Trophoblast cell (in vitro differentiated cells and primary cell): ENCODE results near the gene TMEM185A.
"Not testable (repeated sequence)": the region's sequence is repeated elsewhere in the genome, so short reads cannot be mapped to it uniquely, and the experiment has no call there.

ENCODE experiments used
- DNase-seq, 2 donors: peaks; one replicate each; pipeline ENCODE4 v3.0.0-alpha.2; 2016
- H2AFZ ChIP-seq: 2 replicates; pipeline ENCODE4 v1.6.1; 2013; ENCODE audit warnings: low read length, moderate library complexity, mild to moderate bottlenecking; ENCODE audit not compliant: insufficient read depth, poor library complexity
- H2AK5ac ChIP-seq: 2 replicates; pipeline ENCODE4 v1.6.1; 2013; ENCODE audit warnings: mild to moderate bottlenecking, low read length
- H2BK120ac ChIP-seq: 2 replicates; pipeline ENCODE4 v1.6.1; 2013; ENCODE audit warnings: low read length, mild to moderate bottlenecking, moderate library complexity; ENCODE audit not compliant: insufficient read depth, poor library complexity
- H2BK12ac ChIP-seq: 2 replicates; pipeline ENCODE4 v1.6.1; 2013; ENCODE audit warnings: mild to moderate bottlenecking, low read length, moderate library complexity
- H2BK5ac ChIP-seq: 2 replicates; pipeline ENCODE4 v1.6.1; 2013; ENCODE audit warnings: low read length, low read depth, moderate library complexity, mild to moderate bottlenecking; ENCODE audit not compliant: poor library complexity
- H3K14ac ChIP-seq: 2 replicates; pipeline ENCODE4 v1.6.1; 2013; ENCODE audit warnings: mild to moderate bottlenecking, low read length
- H3K18ac ChIP-seq: 2 replicates; pipeline ENCODE4 v1.6.1; 2013; ENCODE audit warnings: mild to moderate bottlenecking, low read length
- H3K23ac ChIP-seq: 2 replicates; pipeline ENCODE4 v1.6.1; 2013; ENCODE audit warnings: low read length
- H3K27ac ChIP-seq: 2 replicates; pipeline ENCODE4 v1.5.1; 2013; ENCODE audit warnings: low read depth, mild to moderate bottlenecking, inconsistent platforms, low read length, moderate library complexity
- H3K27me3 ChIP-seq: 2 replicates; pipeline ENCODE4 v1.6.1; 2013; ENCODE audit warnings: inconsistent platforms, mild to moderate bottlenecking, low read length, moderate library complexity; ENCODE audit not compliant: insufficient read depth
- H3K36me3 ChIP-seq, 2 experiments: 1 replicate in 1 of 2; 2 replicates in 1 of 2; pipeline ENCODE4 v1.6.1; 2013; ENCODE audit warnings: low read length in 2 of 2, mild to moderate bottlenecking in 2 of 2, moderate library complexity in 1 of 2; ENCODE audit not compliant: insufficient read depth in 2 of 2, control insufficient read depth in 1 of 2
- H3K4ac ChIP-seq: 2 replicates; pipeline ENCODE4 v1.6.1; 2013; ENCODE audit warnings: low read depth, mild to moderate bottlenecking, low read length, moderate library complexity
- H3K4me1 ChIP-seq, 2 experiments: 1 replicate in 1 of 2; 2 replicates in 1 of 2; pipeline ENCODE4 v1.6.1; 2013; ENCODE audit warnings: low read length in 2 of 2, mild to moderate bottlenecking in 2 of 2, moderate library complexity in 1 of 2; ENCODE audit not compliant: insufficient read depth in 2 of 2, control insufficient read depth in 1 of 2
- H3K4me2 ChIP-seq: 2 replicates; pipeline ENCODE4 v1.6.1; 2013; ENCODE audit warnings: inconsistent platforms, mild to moderate bottlenecking, low read length, moderate library complexity
- H3K4me3 ChIP-seq: 2 replicates; pipeline ENCODE4 v1.5.1; 2013; ENCODE audit warnings: mild to moderate bottlenecking, low read depth, low read length, inconsistent platforms
- H3K79me1 ChIP-seq: one replicate; pipeline ENCODE4 v1.6.1; 2013; ENCODE audit warnings: low read length
- H3K79me2 ChIP-seq: 2 replicates; pipeline ENCODE4 v1.6.1; 2013; ENCODE audit warnings: low read length, mild to moderate bottlenecking; ENCODE audit not compliant: control insufficient read depth, insufficient read depth, poor library complexity
- H3K9ac ChIP-seq: 2 replicates; pipeline ENCODE4 v1.6.1; 2013; ENCODE audit warnings: mild to moderate bottlenecking, low read length
- H3K9me3 ChIP-seq: 2 replicates; pipeline ENCODE4 v1.6.1; 2013; ENCODE audit warnings: low read depth, mild to moderate bottlenecking, control low read depth, inconsistent platforms, low read length; ENCODE audit not compliant: insufficient read depth
- H4K12ac ChIP-seq: 2 replicates; pipeline ENCODE4 v1.6.1; 2013; ENCODE audit warnings: low read depth, mild to moderate bottlenecking, low read length, moderate library complexity
- H4K8ac ChIP-seq: 2 replicates; pipeline ENCODE4 v1.6.1; 2013; ENCODE audit warnings: low read depth, mild to moderate bottlenecking, low read length, moderate library complexity
- H4K91ac ChIP-seq: one replicate; pipeline ENCODE4 v1.6.1; 2013; ENCODE audit warnings: low read depth, mild to moderate bottlenecking, low read length, moderate library complexity
- WGBS: extraction: QIAGEN DNeasy Blood & Tissue Kit; methylation state at CpG from one replicate; pipeline ENCODE4 v1.1.7; 2013; ENCODE audit warnings: missing lambda C conversion rate; ENCODE audit not compliant: insufficient read length, insufficient coverage; ENCODE audit errors: extremely low coverage; 5-methylcytosine and 5-hydroxymethylcytosine counted together

Gene TMEM185A

GRCh38 chrX:149550454-149550853 is 81.1 kb downstream of the TMEM185A start:
- not testable (repeated sequence) for H4K12ac ChIP-seq, H2BK5ac ChIP-seq, H3K79me2 ChIP-seq, H2AFZ ChIP-seq, H3K14ac ChIP-seq, H3K9me3 ChIP-seq, H3K27ac ChIP-seq, H3K4ac ChIP-seq, H3K4me1 ChIP-seq, H4K91ac ChIP-seq, H2AK5ac ChIP-seq, DNase-seq, H3K23ac ChIP-seq, H3K36me3 ChIP-seq, H2BK120ac ChIP-seq, H2BK12ac ChIP-seq, H3K79me1 ChIP-seq, H3K27me3 ChIP-seq, H4K8ac ChIP-seq, H3K4me3 ChIP-seq, H3K18ac ChIP-seq, H3K4me2 ChIP-seq, H3K9ac ChIP-seq
- no CpG with 5 or more reads among the region's 1 CpG for WGBS

DNA sequence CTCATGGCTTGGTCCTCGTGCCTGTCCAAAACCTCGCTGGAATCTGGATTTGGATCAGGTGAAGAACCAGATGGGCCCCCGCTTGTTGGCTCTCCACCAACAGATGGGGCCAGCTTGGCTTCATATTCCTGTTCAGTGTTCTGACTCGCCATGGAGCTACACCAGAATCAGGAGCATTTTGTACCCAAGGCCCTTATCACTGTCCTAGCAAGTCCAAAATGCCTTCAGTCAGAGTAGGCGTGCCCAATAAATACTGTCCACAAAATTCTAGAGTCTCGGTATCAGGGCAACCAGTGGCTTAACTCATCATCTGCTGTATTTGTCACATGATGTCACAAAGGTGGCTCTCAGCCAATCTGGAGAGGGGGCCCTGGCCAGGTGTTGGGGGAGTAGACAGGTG is 81.9 kb downstream of the TMEM185A start, which contains the start of gene HSFX3:
HSFX3 (minus strand) TSS at position 224 of the 400 bp plus-strand sequence; CDS start at position 152, 72 bp downstream.
- H3K4me3 ChIP-seq, H3K79me2 ChIP-seq, H3K23ac ChIP-seq, DNase-seq, H4K8ac ChIP-seq, H3K27ac ChIP-seq, H2BK120ac ChIP-seq, H3K14ac ChIP-seq, H3K9me3 ChIP-seq, H2BK5ac ChIP-seq, H3K4ac ChIP-seq, H3K9ac ChIP-seq, H3K36me3 ChIP-seq, H2AFZ ChIP-seq, H2AK5ac ChIP-seq, H4K12ac ChIP-seq, H3K4me1 ChIP-seq, H3K79me1 ChIP-seq, H3K27me3 ChIP-seq, H2BK12ac ChIP-seq, H4K91ac ChIP-seq, H3K18ac ChIP-seq, H3K4me2 ChIP-seq: not testable (repeated sequence)
- WGBS: no CpG with 5 or more reads among the region's 6 CpGs

DNA sequence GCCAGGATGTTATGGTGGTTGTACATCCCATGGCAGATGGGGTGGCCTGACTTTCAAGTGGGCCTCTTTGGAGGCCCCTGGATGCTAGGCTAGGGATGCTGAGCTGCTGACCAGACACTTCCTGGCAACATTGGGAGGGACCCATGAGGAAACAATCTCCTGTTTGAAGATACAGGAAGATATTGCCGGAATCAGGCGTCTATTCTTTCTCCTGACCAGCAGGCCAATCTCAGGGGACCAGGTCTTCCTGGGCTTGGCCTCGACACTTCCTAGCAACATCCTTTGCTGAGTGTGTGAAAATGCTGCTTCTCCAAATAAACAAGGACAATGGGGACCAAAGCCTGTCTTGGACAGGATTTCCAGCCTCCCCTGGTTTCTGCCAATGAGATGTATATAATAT is 83.8 kb downstream of the TMEM185A start:
- not testable (repeated sequence) for H3K36me3 ChIP-seq, H3K79me2 ChIP-seq, H2BK12ac ChIP-seq, H3K4me3 ChIP-seq, H3K9ac ChIP-seq, H3K9me3 ChIP-seq, H2BK120ac ChIP-seq, H4K8ac ChIP-seq, H2BK5ac ChIP-seq, H3K14ac ChIP-seq, H2AK5ac ChIP-seq, H4K91ac ChIP-seq, DNase-seq, H3K79me1 ChIP-seq, H3K4me1 ChIP-seq, H3K23ac ChIP-seq, H3K4me2 ChIP-seq, H3K4ac ChIP-seq, H3K27ac ChIP-seq, H3K18ac ChIP-seq, H3K27me3 ChIP-seq, H4K12ac ChIP-seq, H2AFZ ChIP-seq
- WGBS: no CpG with 5 or more reads among the region's 3 CpGs

DNA sequence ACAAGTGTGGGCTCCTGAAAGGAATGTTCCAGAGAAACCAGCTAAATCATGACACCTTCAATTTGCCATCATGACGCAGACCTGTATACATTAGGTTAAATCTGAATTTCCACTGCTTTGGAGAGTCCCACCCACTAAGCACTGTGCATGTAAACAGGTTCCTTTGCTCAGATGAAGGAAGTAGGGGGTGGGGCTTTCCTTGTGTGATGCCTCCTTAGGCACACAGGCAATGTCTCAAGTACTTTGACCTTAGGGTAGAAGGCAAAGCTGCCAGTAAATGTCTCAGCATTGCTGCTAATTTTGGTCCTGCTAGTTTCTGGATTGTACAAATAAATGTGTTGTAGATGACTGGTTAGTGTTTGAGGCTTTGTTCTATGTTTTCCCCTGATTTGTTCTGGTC is 84.6 kb downstream of the TMEM185A start:
- H3K27ac ChIP-seq, H2BK120ac ChIP-seq, H3K79me2 ChIP-seq, H4K8ac ChIP-seq, H3K4me2 ChIP-seq, H3K79me1 ChIP-seq, H2AFZ ChIP-seq, H3K36me3 ChIP-seq, H4K91ac ChIP-seq, H3K4ac ChIP-seq, H3K9me3 ChIP-seq, H4K12ac ChIP-seq, H2AK5ac ChIP-seq, H3K14ac ChIP-seq, H3K18ac ChIP-seq, H2BK12ac ChIP-seq, H3K4me1 ChIP-seq, DNase-seq, H3K27me3 ChIP-seq, H3K23ac ChIP-seq, H2BK5ac ChIP-seq, H3K9ac ChIP-seq, H3K4me3 ChIP-seq: not testable (repeated sequence)
- no CpG with 5 or more reads among the region's 1 CpG for WGBS
